Activated naive CD8-positive, alpha-beta T cell treated with anti-CD3 and anti-CD28 coated beads, Interleukin-2, amount 10 ng/mL, durations not matched to agents 7 days and 5 days (primary cell): ENCODE measurements around the gene ADCY2. TPM values are rescaled to one million over a fixed set of nuclear protein-coding genes. Genes with fewer than 3 reads are reported as not detected.

Experiments used
- ATAC-seq: fragments of 150-1000 bp; cut with Tn5 transposase; one replicate; pipeline ENCODE4 v1.10.0; 2021; ENCODE audit warnings: low read depth, moderate library complexity
- POLR2A ChIA-PET: fragments of 350-600 bp; sonication (Branson Sonifier 250); formaldehyde crosslinking; loops from one replicate; lab custom pipeline; 2021; ENCODE audit warnings: antibody characterized with exemption; lab: Charles Lee
- DNase-seq: peaks from one replicate; pipeline ENCODE4 v3.0.0; 2021
- H3K27ac Mint-ChIP-seq: one replicate; pipeline ENCODE4 v1.8.0; 2022; ENCODE audit warnings: mild to moderate bottlenecking, mixed read lengths
- H3K27me3 Mint-ChIP-seq: one replicate; pipeline ENCODE4 v1.8.0; 2022; ENCODE audit warnings: mild to moderate bottlenecking, moderate library complexity, mixed read lengths
- H3K36me3 Mint-ChIP-seq: one replicate; pipeline ENCODE4 v1.8.0; 2021; ENCODE audit warnings: mild to moderate bottlenecking, mixed read lengths
- H3K4me1 Mint-ChIP-seq: one replicate; pipeline ENCODE4 v1.8.0; 2021; ENCODE audit warnings: mixed read lengths
- H3K4me3 Mint-ChIP-seq: one replicate; pipeline ENCODE4 v1.8.0; 2022; ENCODE audit warnings: mild to moderate bottlenecking, moderate library complexity, mixed read lengths
- H3K9me3 Mint-ChIP-seq: one replicate; pipeline ENCODE4 v1.8.0; 2021; ENCODE audit warnings: mixed read lengths
- total RNA-seq, 2 experiments: library from RNA; stranded (reverse); gene quantifications; one replicate each; pipeline ENCODE4 v1.2.3, GENCODE V29; 2021

The ADCY2 gene
- total RNA-seq, 2 experiments from 2014 or later, result not detected

DNA sequence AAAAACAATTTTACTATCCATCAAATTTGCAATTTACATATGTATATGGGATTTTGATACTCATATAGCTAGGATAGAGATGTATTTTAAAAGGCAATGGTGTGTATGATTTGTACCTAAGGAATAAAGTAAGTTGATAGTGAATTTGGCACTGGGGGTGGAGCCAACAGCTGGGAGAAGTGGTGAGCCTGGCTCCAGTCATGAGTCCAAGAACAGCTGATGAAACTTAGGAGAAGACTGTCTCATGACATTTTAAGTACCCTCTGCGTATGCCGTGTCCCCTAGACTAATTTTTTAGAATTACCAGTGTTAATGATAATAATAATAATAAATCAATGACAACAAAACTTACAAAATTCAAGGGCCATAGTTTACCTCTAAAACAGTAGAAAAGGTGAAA lies 181.4 kb downstream of the ADCY2 start:
- POLR2A ChIA-PET, result no interaction called here
- no peak for ATAC-seq

DNA sequence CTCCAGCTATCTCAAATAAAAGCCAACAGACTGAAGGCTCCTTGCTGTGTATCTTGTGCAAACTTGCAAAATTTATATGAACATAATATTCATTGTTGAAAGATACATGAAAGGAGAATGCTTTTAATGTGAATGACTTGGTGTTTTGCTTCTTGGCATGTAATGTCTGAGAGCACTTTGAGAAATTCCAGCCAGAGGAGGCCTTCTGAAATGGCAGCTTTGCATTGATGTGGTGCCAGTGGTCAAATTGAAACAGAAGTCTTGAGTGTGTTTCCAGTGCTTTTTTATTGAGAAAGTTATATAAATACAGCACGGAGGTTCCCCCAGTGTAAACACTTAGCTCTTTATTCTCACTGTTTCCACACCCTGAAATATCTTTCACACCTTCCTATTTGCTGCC lies 182.1 kb downstream of the ADCY2 start:
- no peak overlapping the region for H3K4me3 Mint-ChIP-seq
- no peaks in the 10 kb centered on the region for H3K36me3 Mint-ChIP-seq
- DNase-seq, result no peak
- no peaks in the 10 kb centered on the region for H3K4me1 Mint-ChIP-seq
- POLR2A ChIA-PET, result no interaction called here
- no peak overlapping the region for H3K27ac Mint-ChIP-seq
- no peak for ATAC-seq
- H3K27me3 Mint-ChIP-seq, result no peaks in the 10 kb centered on the region
- H3K9me3 Mint-ChIP-seq, result peaks cover 2% of the 10 kb centered on the region

More for the DNA sequence above, 181.4 kb downstream of the ADCY2 start:
- H3K27ac Mint-ChIP-seq, result no peak overlapping the region
- H3K27me3 Mint-ChIP-seq, result no peaks in the 10 kb centered on the region
- H3K9me3 Mint-ChIP-seq, result peaks cover 2% of the 10 kb centered on the region
- DNase-seq, result no peak
- no peak overlapping the region for H3K4me3 Mint-ChIP-seq
- H3K4me1 Mint-ChIP-seq, result no peaks in the 10 kb centered on the region
- H3K36me3 Mint-ChIP-seq, result no peaks in the 10 kb centered on the region

DNA sequence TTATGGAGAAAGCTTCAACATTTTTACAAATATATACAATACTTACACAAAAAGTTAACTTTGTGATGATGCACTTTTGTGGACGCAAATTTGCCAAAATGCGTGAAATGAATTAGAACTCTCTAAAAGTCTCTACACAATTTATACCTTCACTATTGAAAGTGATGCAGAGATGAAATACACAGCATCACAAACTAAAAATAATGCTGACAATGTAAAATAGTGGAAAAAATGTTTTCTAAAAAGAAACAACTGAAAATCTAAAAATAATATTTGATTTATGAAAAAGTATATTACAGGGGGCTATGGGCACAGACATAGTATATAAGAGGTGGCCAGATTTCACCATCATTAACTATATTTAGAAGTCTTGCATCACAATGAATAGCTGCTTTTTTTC lies 188.8 kb downstream of the ADCY2 start:
- Mint-ChIP-seq H3K4me1 (no peaks in the 10 kb centered on the region), H3K27ac (no peak overlapping the region), H3K36me3 (no peaks in the 10 kb centered on the region), H3K4me3 (no peak overlapping the region), H3K9me3 (no peaks in the 10 kb centered on the region), H3K27me3 (no peaks in the 10 kb centered on the region)
- ATAC-seq, result no peak
- DNase-seq, result no peak
- POLR2A ChIA-PET, result no interaction called here

DNA sequence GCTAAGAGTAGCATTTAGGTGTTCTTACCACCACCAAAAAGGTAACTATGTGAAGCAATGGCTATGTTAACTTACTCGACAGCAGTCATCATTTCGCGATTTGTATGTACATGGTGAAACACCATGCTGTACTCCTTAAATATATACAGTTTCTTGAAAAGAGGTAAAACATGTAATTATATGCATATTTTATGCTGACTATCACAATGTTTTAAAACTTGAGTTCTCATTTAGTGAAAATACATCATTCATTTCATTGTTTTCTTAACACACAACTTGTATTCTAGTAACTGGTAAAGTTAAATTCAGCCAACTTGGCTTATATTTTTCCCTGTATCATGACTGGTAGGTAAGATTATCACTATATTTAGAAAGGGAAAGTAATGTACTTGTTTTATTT lies 189.9 kb downstream of the ADCY2 start:
- Mint-ChIP-seq H3K4me1 (no peaks in the 10 kb centered on the region), H3K27me3 (no peaks in the 10 kb centered on the region), H3K27ac (no peak overlapping the region), H3K9me3 (no peaks in the 10 kb centered on the region), H3K36me3 (no peaks in the 10 kb centered on the region), H3K4me3 (no peak overlapping the region)
- ATAC-seq, result no peak
- POLR2A ChIA-PET, result no interaction called here
- no peak for DNase-seq

DNA sequence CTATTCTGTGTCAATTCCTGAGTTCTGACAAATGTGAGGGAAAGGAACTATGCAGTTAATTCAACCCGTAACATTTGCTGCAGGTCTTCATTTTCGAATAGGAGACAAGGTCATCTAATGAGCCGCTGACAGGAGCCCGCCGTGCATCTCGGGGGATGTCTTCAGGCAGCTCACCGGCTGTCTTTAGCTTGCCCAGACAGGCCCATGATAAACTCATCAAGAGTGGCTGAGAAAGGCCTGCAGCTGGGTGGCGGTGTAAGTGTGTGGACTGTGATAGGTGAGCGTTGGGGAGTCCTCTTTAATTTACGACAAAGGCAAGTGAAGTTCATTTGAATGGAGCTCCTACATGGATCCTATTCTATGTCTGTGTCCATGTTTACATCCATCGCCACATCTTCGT lies 190.5 kb downstream of the ADCY2 start:
- DNase-seq (no peak), ATAC-seq (no peak)
- POLR2A ChIA-PET, result no interaction called here
- H3K4me1 Mint-ChIP-seq, result no peaks in the 10 kb centered on the region
- H3K27ac Mint-ChIP-seq, result no peak overlapping the region
- no peak overlapping the region for H3K4me3 Mint-ChIP-seq
- no peaks in the 10 kb centered on the region for H3K27me3 Mint-ChIP-seq
- no peaks in the 10 kb centered on the region for H3K36me3 Mint-ChIP-seq
- H3K9me3 Mint-ChIP-seq, result no peaks in the 10 kb centered on the region

DNA sequence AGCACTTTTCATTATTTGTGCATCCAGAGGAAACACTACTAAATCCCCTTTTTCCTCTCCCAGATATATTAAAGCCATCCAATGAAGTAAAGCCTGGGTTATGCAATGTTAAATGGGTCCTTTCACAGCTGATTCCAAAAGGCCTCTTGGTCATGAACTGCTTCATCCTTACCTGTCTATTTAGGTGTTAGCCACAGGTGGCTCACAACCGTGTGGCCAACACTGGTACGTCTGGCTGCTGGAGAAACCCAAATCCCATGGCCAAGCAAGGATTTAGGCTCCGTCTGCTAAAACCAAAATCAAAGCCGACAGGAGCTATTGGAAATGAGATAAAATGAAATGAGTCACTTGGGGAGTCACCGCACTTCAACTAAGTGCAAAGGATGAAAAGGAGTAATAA lies 193.9 kb downstream of the ADCY2 start:
- Mint-ChIP-seq H3K27ac (no peak overlapping the region), H3K4me3 (no peak overlapping the region), H3K9me3 (no peaks in the 10 kb centered on the region), H3K36me3 (no peaks in the 10 kb centered on the region), H3K4me1 (no peaks in the 10 kb centered on the region), H3K27me3 (no peaks in the 10 kb centered on the region)
- no peak for DNase-seq
- POLR2A ChIA-PET, result no interaction called here
- ATAC-seq, result no peak

DNA sequence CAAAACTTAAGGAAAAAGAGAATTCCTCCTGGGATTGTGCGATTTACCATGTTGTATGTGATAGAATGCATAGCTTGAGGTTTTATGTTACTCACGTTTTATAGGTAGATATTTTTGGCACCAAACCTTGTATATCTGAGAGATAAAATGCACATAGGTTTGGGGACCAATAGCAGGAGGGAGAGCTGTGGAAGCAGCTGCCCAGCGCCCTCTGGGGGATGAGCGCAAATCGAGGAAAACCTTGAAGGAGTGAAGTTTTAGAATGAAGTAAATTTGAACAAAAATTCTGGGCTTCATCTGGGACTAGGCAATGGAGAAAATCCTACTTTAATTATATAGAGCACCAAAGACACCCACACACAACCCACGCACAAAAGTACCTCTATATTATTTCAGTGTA lies 197.0 kb downstream of the ADCY2 start:
- Mint-ChIP-seq H3K27ac (no peak overlapping the region), H3K9me3 (no peaks in the 10 kb centered on the region), H3K4me1 (no peaks in the 10 kb centered on the region), H3K27me3 (no peaks in the 10 kb centered on the region), H3K4me3 (no peak overlapping the region), H3K36me3 (no peaks in the 10 kb centered on the region)
- POLR2A ChIA-PET, result no interaction called here
- DNase-seq (no peak), ATAC-seq (no peak)

DNA sequence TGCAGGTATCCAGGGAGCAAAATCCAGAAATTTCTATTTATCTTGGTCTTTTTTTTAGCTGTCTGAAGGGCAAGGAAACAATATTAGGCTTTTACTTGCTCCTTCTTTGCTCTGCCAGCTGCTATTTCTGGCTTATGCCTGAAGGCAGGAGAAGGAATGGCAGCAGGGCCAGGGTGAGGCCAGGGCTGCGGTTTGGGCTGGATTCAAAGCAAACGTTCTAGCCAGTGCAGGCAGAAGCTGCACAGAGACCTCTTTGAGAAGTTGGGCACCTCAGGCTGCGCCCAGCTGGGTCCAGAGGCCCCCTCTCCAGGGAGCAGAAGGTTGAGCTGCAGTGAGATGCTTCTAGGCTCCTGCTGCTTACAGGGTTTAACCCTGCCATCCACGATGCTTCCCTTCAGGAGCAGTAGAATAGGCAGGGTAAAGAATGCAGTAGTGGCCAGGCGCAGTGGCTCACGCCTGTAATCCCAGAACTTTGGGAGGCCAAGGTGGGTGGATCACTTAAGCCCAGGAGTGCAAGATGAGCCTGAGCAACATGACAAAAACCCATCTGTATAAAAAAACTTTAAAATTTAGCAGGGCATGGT lies 201.2 kb downstream of the ADCY2 start:
- POLR2A ChIA-PET, result no interaction called here
- no peak for ATAC-seq
- no peaks in the 10 kb centered on the region for H3K4me1 Mint-ChIP-seq

DNA sequence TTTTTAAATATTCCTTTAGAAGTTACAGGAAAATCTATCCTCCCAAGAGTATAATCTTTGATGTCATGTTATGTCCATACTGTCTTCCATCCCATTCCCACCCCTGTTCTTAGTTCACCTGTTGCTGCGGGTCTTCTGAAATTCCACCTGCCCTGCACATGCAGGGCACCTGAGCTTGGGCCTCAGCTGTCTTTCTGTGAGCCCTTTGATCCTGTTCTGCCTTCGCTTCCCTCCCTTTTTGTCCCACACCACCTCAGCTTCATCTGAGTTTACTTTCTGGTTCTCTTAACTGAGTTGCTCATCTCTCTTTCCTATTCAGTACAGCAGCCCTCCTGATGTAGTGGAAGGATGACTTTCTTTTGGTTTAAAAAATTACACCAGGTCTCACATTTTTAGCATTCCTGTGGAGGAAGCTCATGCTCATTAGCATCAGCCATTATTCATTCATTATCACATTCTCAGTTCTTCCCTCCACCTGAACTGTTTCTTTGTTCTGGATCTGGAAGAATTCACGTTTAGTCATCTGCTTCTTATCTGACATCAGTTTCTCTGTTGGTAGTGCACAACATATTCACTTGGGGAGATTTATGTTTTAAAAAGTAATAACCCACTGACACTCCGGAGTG lies 211.0 kb downstream of the ADCY2 start:
- ATAC-seq (no peak), DNase-seq (no peak)
- Mint-ChIP-seq H3K27me3 (peaks cover 2% of the 10 kb centered on the region), H3K4me3 (no peak overlapping the region), H3K4me1 (no peaks in the 10 kb centered on the region), H3K9me3 (peaks cover 2% of the 10 kb centered on the region), H3K27ac (no peak overlapping the region), H3K36me3 (no peaks in the 10 kb centered on the region)
- POLR2A ChIA-PET, result no interaction called here

More for the DNA sequence above, 201.2 kb downstream of the ADCY2 start:
- Mint-ChIP-seq H3K27ac (no peak overlapping the region), H3K36me3 (no peaks in the 10 kb centered on the region), H3K9me3 (peaks cover 2% of the 10 kb centered on the region), H3K27me3 (no peaks in the 10 kb centered on the region), H3K4me3 (no peak overlapping the region)
- DNase-seq, result no peak

DNA sequence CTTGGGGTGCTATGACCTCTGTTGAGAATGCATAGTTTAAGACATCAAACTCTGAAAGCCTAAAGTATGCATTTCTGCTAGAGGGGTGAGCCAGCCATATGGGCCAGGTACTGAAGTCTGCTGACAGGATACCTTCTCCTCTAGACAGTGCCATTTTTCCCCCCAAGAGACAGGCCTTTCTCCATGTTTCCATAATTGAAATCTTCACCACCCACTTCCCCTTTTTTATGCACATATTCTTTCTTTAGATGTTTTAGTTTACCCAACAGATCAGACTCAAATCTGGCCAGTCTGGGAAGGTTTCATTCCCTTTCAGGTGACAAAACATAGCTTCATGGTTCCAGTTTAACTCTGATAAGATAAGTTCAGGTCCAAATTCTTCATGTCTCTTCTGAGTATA lies 212.8 kb downstream of the ADCY2 start:
- Mint-ChIP-seq H3K36me3 (no peaks in the 10 kb centered on the region), H3K4me3 (no peak overlapping the region), H3K9me3 (peaks cover 2% of the 10 kb centered on the region), H3K27me3 (peaks cover 2% of the 10 kb centered on the region), H3K4me1 (no peaks in the 10 kb centered on the region), H3K27ac (no peak overlapping the region)
- POLR2A ChIA-PET, result no interaction called here
- no peak for DNase-seq
- no peak for ATAC-seq

DNA sequence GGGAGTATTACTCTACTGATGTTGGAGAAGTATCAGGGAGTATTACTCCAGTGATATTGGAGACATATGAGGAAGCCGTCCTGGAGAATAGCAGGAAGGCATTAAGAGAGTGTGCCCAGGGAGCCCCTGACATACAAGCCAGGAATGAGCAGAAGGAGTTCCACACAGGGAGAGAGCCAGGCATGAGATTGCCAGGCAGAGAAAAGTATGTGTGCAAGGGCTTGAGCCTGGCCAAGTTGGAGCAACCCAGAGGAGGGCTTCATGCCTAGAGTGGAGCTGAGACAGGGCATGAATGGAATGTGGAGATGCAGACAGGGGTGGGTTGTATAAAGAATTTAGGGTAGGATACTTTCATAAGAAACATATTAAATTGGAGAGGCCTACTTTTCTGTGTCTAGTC lies 213.8 kb downstream of the ADCY2 start:
- H3K27me3 Mint-ChIP-seq, result peaks cover 2% of the 10 kb centered on the region
- no peak for DNase-seq
- no peaks in the 10 kb centered on the region for H3K4me1 Mint-ChIP-seq
- H3K36me3 Mint-ChIP-seq, result no peaks in the 10 kb centered on the region
- no peak overlapping the region for H3K4me3 Mint-ChIP-seq
- peaks cover 2% of the 10 kb centered on the region for H3K9me3 Mint-ChIP-seq
- POLR2A ChIA-PET, result no interaction called here
- H3K27ac Mint-ChIP-seq, result no peak overlapping the region
- no peak for ATAC-seq

DNA sequence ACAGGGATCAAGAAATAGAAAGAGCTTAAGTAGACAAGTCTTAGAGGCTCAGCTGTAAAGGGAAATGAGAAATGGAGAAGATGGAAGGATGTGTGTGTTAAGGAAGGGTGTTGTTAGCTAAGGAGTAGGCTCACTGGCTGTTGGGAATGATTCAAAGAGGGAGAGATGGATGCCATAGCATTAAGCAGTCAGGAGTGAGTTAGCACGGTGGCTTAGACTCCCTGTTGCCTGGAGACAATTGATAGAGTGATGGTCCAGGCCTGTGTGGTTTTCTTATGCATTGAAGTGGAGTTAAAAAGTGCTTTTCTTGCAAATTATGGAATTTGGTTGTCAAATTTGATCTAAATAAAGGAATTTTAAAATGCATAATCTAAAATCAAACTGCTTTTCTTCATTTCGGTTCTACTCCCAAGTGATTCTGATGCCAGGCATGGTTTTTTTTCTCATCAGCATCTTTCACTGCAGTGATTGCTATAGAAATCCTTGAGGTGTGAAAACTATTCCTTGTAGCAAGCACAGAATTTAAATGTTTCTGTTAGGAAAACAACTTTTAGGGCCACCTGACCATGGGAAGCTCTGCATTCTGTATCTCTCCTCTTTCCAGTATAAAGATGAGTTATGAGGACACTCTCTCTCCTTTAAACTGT lies 214.7 kb downstream of the ADCY2 start:
- Mint-ChIP-seq H3K36me3 (no peaks in the 10 kb centered on the region), H3K4me1 (no peaks in the 10 kb centered on the region), H3K27me3 (peaks cover 2% of the 10 kb centered on the region), H3K4me3 (no peak overlapping the region), H3K9me3 (peaks cover 2% of the 10 kb centered on the region), H3K27ac (no peak overlapping the region)
- POLR2A ChIA-PET, result no interaction called here
- no peak for ATAC-seq
- no peak for DNase-seq

DNA sequence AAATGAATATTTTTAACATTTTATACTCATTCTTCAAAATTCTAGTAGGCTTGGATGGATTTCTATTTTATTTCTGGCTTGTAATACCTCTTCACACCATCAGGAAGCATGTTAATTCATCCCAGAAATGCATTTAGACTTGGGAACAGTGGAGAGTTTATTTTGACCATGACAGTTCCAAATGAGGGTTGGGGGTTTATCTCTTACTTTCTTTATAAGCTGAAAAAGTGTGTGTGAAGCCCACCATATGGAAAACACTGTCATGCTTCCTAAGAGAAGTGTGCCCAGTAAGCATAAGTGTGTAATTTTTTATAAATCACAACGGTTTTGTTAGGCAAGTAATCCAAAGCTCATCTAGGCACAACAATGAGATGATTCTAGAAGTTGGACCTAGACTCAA lies 215.6 kb downstream of the ADCY2 start:
- no peak for DNase-seq
- POLR2A ChIA-PET, result no interaction called here
- no peak overlapping the region for H3K4me3 Mint-ChIP-seq
- ATAC-seq, result no peak
- H3K36me3 Mint-ChIP-seq, result no peaks in the 10 kb centered on the region
- H3K4me1 Mint-ChIP-seq, result no peaks in the 10 kb centered on the region
- no peaks in the 10 kb centered on the region for H3K9me3 Mint-ChIP-seq
- H3K27me3 Mint-ChIP-seq, result peaks cover 2% of the 10 kb centered on the region
- no peak overlapping the region for H3K27ac Mint-ChIP-seq

DNA sequence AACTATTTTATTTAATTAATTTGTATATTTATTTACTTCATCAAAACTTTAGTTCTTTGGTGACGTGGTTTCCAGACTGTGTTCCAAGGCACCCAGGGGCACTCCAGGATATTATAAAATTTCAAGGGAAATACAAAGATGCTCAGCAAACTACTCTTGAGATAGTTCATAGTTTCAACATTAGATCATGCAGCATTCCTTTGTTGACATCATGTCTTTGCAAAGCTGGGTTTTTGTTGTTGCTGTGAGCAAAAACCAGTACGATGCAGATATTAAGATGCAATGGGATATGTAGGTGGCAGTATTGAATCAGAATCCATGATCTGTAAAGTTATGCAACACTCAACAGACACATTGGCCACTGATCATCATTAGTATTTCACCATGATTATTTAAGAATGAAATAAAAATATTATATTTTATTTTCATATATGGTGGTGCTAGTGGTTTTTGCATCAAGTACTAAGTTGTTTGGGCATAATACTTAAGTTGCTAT lies 219.7 kb downstream of the ADCY2 start:
- H3K4me3 Mint-ChIP-seq, result no peak overlapping the region
- H3K36me3 Mint-ChIP-seq, result no peaks in the 10 kb centered on the region
- POLR2A ChIA-PET, result no interaction called here
- no peaks in the 10 kb centered on the region for H3K9me3 Mint-ChIP-seq
- H3K27ac Mint-ChIP-seq, result no peak overlapping the region
- DNase-seq (no peak), ATAC-seq (no peak)
- no peaks in the 10 kb centered on the region for H3K27me3 Mint-ChIP-seq
- no peaks in the 10 kb centered on the region for H3K4me1 Mint-ChIP-seq
